B cell (primary cell): ENCODE data around the gene THADA. TPM values are rescaled to one million over a fixed set of nuclear protein-coding genes. Genes with fewer than 3 reads are reported as not detected.

Source experiments
- ATAC-seq: fragments of 200-7000 bp; cut with Tn5 transposase; one replicate; pipeline ENCODE4 v1.10.0; 2021; ENCODE audit warnings: low read depth, mild to moderate bottlenecking, moderate number of reproducible peaks, moderate library complexity
- CTCF ChIA-PET: fragments of 350-600 bp; sonication (Branson Sonifier 250); formaldehyde crosslinking; loops from one replicate; lab custom pipeline; 2021; ENCODE audit warnings: antibody characterized with exemption, inconsistent platforms; lab: Charles Lee
- POLR2A ChIA-PET: fragments of 350-600 bp; sonication (Branson Sonifier 250); formaldehyde crosslinking; loops from one replicate; lab custom pipeline; 2021; ENCODE audit warnings: antibody characterized with exemption; lab: Charles Lee
- DNase-seq: peaks from one replicate; pipeline ENCODE4 v3.0.0; 2013
- H2AFZ ChIP-seq: 2 replicates; pipeline ENCODE4 v1.6.1; 2012; ENCODE audit warnings: mild to moderate bottlenecking, low read depth, low read length; ENCODE audit not compliant: insufficient read depth, poor library complexity, severe bottlenecking
- H3K27ac ChIP-seq, 2 donors: 1 replicate in 1 of 2; 2 replicates in 1 of 2; pipeline ENCODE4 v1.5.1; 2012 to 2013; ENCODE audit warnings: low read length in 2 of 2, mild to moderate bottlenecking in 2 of 2, moderate library complexity in 1 of 2
- H3K27me3 ChIP-seq, 4 experiments: fragments of 200-600 bp in 1 of 4; sonication (generic) in 1 of 4; replicated peaks in 1 of 4; 1 replicate in 2 of 4; 2 replicates in 2 of 4; pipeline versions ENCODE4 v1.6.1 to v1.7.0; 2013 to 2016; ENCODE audit warnings: low read length in 3 of 4, mild to moderate bottlenecking in 2 of 4, mixed read lengths in 1 of 4, moderate library complexity in 1 of 4; ENCODE audit not compliant: insufficient read depth in 4 of 4, control insufficient read depth in 3 of 4; ENCODE audit errors: control extremely low read depth in 1 of 4
- H3K36me3 ChIP-seq, 2 experiments: replicated peaks in 1 of 2; 1 replicate in 1 of 2; 2 replicates in 1 of 2; pipeline versions ENCODE4 v1.6.1 to v1.7.1; 2013; ENCODE audit warnings: low read length in 1 of 2; ENCODE audit not compliant: insufficient read depth in 2 of 2, control insufficient read depth in 1 of 2; ENCODE audit errors: control extremely low read depth in 1 of 2, extremely low read depth in 1 of 2
- H3K4me1 ChIP-seq, 2 donors: fragments of 200-600 bp in 1 of 2; sonication (generic) in 1 of 2; 1 replicate in 1 of 2; 2 replicates in 1 of 2; pipeline versions ENCODE4 v1.5.1 to v1.6.1; 2013 to 2017; ENCODE audit warnings: low read length in 2 of 2; ENCODE audit not compliant: control insufficient read depth in 2 of 2, insufficient read depth in 2 of 2
- H3K4me2 ChIP-seq: replicated peaks from 2 replicates; pipeline ENCODE3; 2012; ENCODE audit warnings: mild to moderate bottlenecking, low read depth, low read length; ENCODE audit not compliant: poor library complexity, severe bottlenecking
- H3K4me3 ChIP-seq, 5 experiments: fragments of 200-600 bp in 1 of 5; sonication (generic) in 1 of 5; 1 replicate in 3 of 5; 2 replicates in 2 of 5; pipeline versions ENCODE4 v1.5.1 to v1.7.0; 2011 to 2016; ENCODE audit warnings: low read length in 4 of 5, mild to moderate bottlenecking in 4 of 5, low read depth in 2 of 5, control low read depth in 1 of 5, moderate library complexity in 1 of 5; ENCODE audit not compliant: insufficient read depth in 1 of 5; ENCODE audit errors: control extremely low read depth in 1 of 5, extremely low read depth in 1 of 5
- H3K79me2 ChIP-seq: fragments of 200-600 bp; sonication (generic); one replicate; pipeline ENCODE4 v1.6.0; 2016; ENCODE audit warnings: low read length; ENCODE audit not compliant: control insufficient read depth, insufficient read depth
- H3K9ac ChIP-seq: fragments of 200-600 bp; sonication (generic); 2 replicates; pipeline ENCODE4 v1.6.1; 2017; ENCODE audit warnings: mild to moderate bottlenecking, low read length, moderate library complexity
- H3K9me3 ChIP-seq, 3 donors: one replicate each; pipeline versions ENCODE4 v1.6.1 to v1.7.1; 2013; ENCODE audit warnings: low read length in 2 of 3; ENCODE audit not compliant: control insufficient read depth in 2 of 3, insufficient read depth in 1 of 3; ENCODE audit errors: control extremely low read depth in 1 of 3
- H4K20me1 ChIP-seq: 2 replicates; pipeline ENCODE4 v1.6.0; 2012; ENCODE audit warnings: mild to moderate bottlenecking, low read length; ENCODE audit not compliant: insufficient read depth, control insufficient read depth, poor library complexity, severe bottlenecking
- H3K27ac Mint-ChIP-seq: one replicate; pipeline ENCODE4 v1.8.0; 2021; ENCODE audit warnings: mixed read lengths
- H3K27me3 Mint-ChIP-seq: one replicate; pipeline ENCODE4 v1.8.0; 2021; ENCODE audit warnings: mixed read lengths
- H3K4me1 Mint-ChIP-seq: one replicate; pipeline ENCODE4 v1.8.0; 2021; ENCODE audit warnings: mixed read lengths
- H3K4me3 Mint-ChIP-seq: one replicate; pipeline ENCODE4 v1.8.0; 2021; ENCODE audit warnings: mixed read lengths
- H3K9me3 Mint-ChIP-seq: one replicate; pipeline ENCODE4 v1.8.0; 2022; ENCODE audit warnings: mixed read lengths; ENCODE audit not compliant: insufficient read depth
- CTCF ChIP-seq: fragments of 200-600 bp; IDR thresholded peaks from one replicate; pipeline ENCODE4 v1.8.0; 2022; ENCODE audit warnings: antibody characterized with exemption, mild to moderate bottlenecking
- EZH2 ChIP-seq: IDR thresholded peaks from 2 replicates; pipeline ENCODE4 v1.6.1; 2012; ENCODE audit warnings: borderline replicate concordance, low read depth, mild to moderate bottlenecking, moderate library complexity, low read length; ENCODE audit not compliant: insufficient read depth, poor library complexity, severe bottlenecking
- WGBS: methylation state at CpG from one replicate; pipeline ENCODE4 v1.1.5; 2013; ENCODE audit warnings: missing lambda C conversion rate; ENCODE audit not compliant: insufficient coverage; 5-methylcytosine and 5-hydroxymethylcytosine counted together
- intact Hi-C: fragments of 100-400 bp; cut with micrococcal nuclease; formaldehyde crosslinking; loops from one replicate; pipeline ENCODE4 v1.10.0; 2022
- polyA plus RNA-seq: library from polyadenylated mRNA; depleted of rRNA; stranded (reverse); fragments of >200 nt; gene quantifications from 2 replicates; pipeline ENCODE4 v1.2.3, GENCODE V29; 2012
- total RNA-seq, 2 donors: library from RNA; stranded (reverse); fragments of 120-200 nt in 1 of 2; gene quantifications; 1 replicate in 1 of 2; 2 replicates in 1 of 2; pipeline versions ENCODE4 v1.2.3 to v1.2.4, GENCODE V29; 2013 to 2022

The THADA gene
- total and polyA plus RNA-seq, 2 donors (not counting 1 experiment from before 2014, with no cell fraction given), result 17.6 to 48.5 TPM

- POLR2A ChIA-PET, result interaction anchor here (0.5 kb wide), 1 partner anchor 49 kb away, joined by 5 read pairs; no protein-coding TSS in a partner anchor
- H3K27ac Mint-ChIP-seq, result no peak overlapping the region
- DNase-seq, result no peak
Measured at GRCh38 chr2:43262951-43263350, 332.9 kb downstream of the THADA start.

GRCh38 chr2:43262239-43262638, 333.6 kb downstream of the THADA start:
- ATAC-seq (no peak), DNase-seq (no peak)
- H3K9me3 ChIP-seq, result no peaks in the 10 kb centered on the region
- peaks cover 2 to 29% of the 10 kb centered on the region in 2 experiments for H3K36me3 ChIP-seq
- no peaks in the 10 kb centered on the region for H3K27me3 Mint-ChIP-seq
- no peaks in the 10 kb centered on the region for H3K79me2 ChIP-seq
- H4K20me1 ChIP-seq, result no peaks in the 10 kb centered on the region
- no peaks in the 10 kb centered on the region for H3K27me3 ChIP-seq
- no peak overlapping the region for H3K9ac ChIP-seq
- H3K9me3 Mint-ChIP-seq, result no peaks in the 10 kb centered on the region
- CTCF ChIA-PET, result no interaction called here
- no CpG with 5 or more reads among the region's 1 CpG for WGBS
- no peak overlapping the region for H3K4me3 ChIP-seq
- no peak overlapping the region for H3K4me2 ChIP-seq
- intact Hi-C loops, result no loop called here
- no peak overlapping the region for H3K27ac Mint-ChIP-seq
- POLR2A ChIA-PET, result no interaction called here
- no peaks in the 10 kb centered on the region for H3K4me1 ChIP-seq
- no peak overlapping the region for H2AFZ ChIP-seq
- H3K4me3 Mint-ChIP-seq, result no peak overlapping the region
- H3K4me1 Mint-ChIP-seq, result no peaks in the 10 kb centered on the region
- no peak overlapping the region for H3K27ac ChIP-seq
- TF ChIP-seq EZH2 (no peak), CTCF (no peak)

More at GRCh38 chr2:43262951-43263350, 332.9 kb downstream of the THADA start:
- Mint-ChIP-seq H3K4me1 (no peaks in the 10 kb centered on the region), H3K9me3 (no peaks in the 10 kb centered on the region), H3K27me3 (no peaks in the 10 kb centered on the region), H3K4me3 (no peak overlapping the region)
- Histone ChIP-seq H3K4me1 (no peaks in the 10 kb centered on the region), H3K4me3 (no peak overlapping the region), H4K20me1 (no peaks in the 10 kb centered on the region), H3K9me3 (no peaks in the 10 kb centered on the region), H3K27me3 (no peaks in the 10 kb centered on the region), H3K9ac (no peak overlapping the region), H3K4me2 (no peak overlapping the region), H3K36me3 (peaks cover 2 to 24% of the 10 kb centered on the region in 2 experiments), H3K79me2 (no peaks in the 10 kb centered on the region), H2AFZ (no peak overlapping the region), H3K27ac (no peak overlapping the region)
- intact Hi-C loops, result no loop called here
- ATAC-seq, result no peak
- TF ChIP-seq EZH2 (no peak), CTCF (no peak)
- 89% methylated on average over 3 of the region's 6 CpGs for WGBS
- CTCF ChIA-PET, result interaction anchor here (1.6 kb wide), 1 partner anchor 221 kb away, joined by 5 read pairs; no protein-coding TSS in a partner anchor
